Colonic mucosa (tissue), 4 donors: ENCODE data around the gene PRKAG3. TPM values are rescaled to one million over a fixed set of nuclear protein-coding genes. Genes with fewer than 3 reads are reported as not detected.

ENCODE experiments used
- DNase-seq: peaks from one replicate; pipeline ENCODE4 v3.0.0-alpha.2; 2020
- H3K27ac ChIP-seq: fragments of 200-600 bp; one replicate; pipeline ENCODE4 v1.8.0; 2021
- H3K27me3 ChIP-seq: fragments of 200-600 bp; one replicate; pipeline ENCODE4 v1.8.0; 2021
- H3K36me3 ChIP-seq: fragments of 200-600 bp; one replicate; pipeline ENCODE4 v1.8.0; 2021
- H3K4me1 ChIP-seq: fragments of 200-600 bp; one replicate; pipeline ENCODE4 v1.8.0; 2021; ENCODE audit warnings: mild to moderate bottlenecking
- H3K4me3 ChIP-seq: fragments of 200-600 bp; one replicate; pipeline ENCODE4 v1.8.0; 2021
- H3K9ac ChIP-seq, 2 donors: one replicate each; pipeline ENCODE4 v1.7.0; 2013; ENCODE audit warnings: control low read depth in 2 of 2, low read depth in 2 of 2, low read length in 2 of 2
- H3K9me3 ChIP-seq: fragments of 200-600 bp; one replicate; pipeline ENCODE4 v1.8.0; 2021
- CTCF ChIP-seq: fragments of 200-600 bp; IDR thresholded peaks from one replicate; pipeline ENCODE4 v1.8.0; 2022; ENCODE audit warnings: antibody characterized with exemption, mild to moderate bottlenecking
- intact Hi-C: fragments of 100-400 bp; cut with DNase I; formaldehyde crosslinking; loops from one replicate; pipeline ENCODE4 v1.14.1; 2022
- total RNA-seq, 2 donors: library from RNA; stranded (reverse); fragmentation: NEBNext Ultra II Directional in 1 of 2; extraction: Animal tissue kit (Norgen Biotek cat#: 25700) in 1 of 2; gene quantifications; one replicate each; pipeline ENCODE4 v1.2.1, GENCODE V29; 2021
- donor health status: healthy.
- donor health status: DM: no; HTN: no; CAD: no.
- donor health status: DM: no; HTN: no; CAD: no.

PRKAG3 gene
- total RNA-seq, 2 donors from 2014 or later, result not detected

GRCh38 chr2:218858138-218858445 is 26.5 kb upstream of the PRKAG3 start:
- DNase-seq, result no peak
- intact Hi-C loops, result no loop called here
- Histone ChIP-seq H3K4me1 (no peaks in the 10 kb centered on the region), H3K27ac (no peak overlapping the region), H3K4me3 (no peak overlapping the region), H3K9me3 (no peaks in the 10 kb centered on the region), H3K36me3 (no peaks in the 10 kb centered on the region), H3K9ac (no peak overlapping the region), H3K27me3 (peaks cover 65% of the 10 kb centered on the region)
- TF ChIP-seq CTCF, result no peak

GRCh38 chr2:218857371-218858137 is 26.0 kb upstream of the PRKAG3 start:
- no peak overlapping the region for H3K9ac ChIP-seq
- H3K9me3 ChIP-seq, result no peaks in the 10 kb centered on the region
- no peak overlapping the region for H3K27ac ChIP-seq
- TF ChIP-seq CTCF, result no peak
- no peak for DNase-seq
- H3K36me3 ChIP-seq, result no peaks in the 10 kb centered on the region
- peaks cover 66% of the 10 kb centered on the region for H3K27me3 ChIP-seq
- intact Hi-C loops, result no loop called here
- H3K4me1 ChIP-seq, result no peaks in the 10 kb centered on the region
- no peak overlapping the region for H3K4me3 ChIP-seq

GRCh38 chr2:218856896-218857243 is 25.3 kb upstream of the PRKAG3 start:
- Histone ChIP-seq H3K27ac (no peak overlapping the region), H3K9ac (no peak overlapping the region), H3K4me1 (no peaks in the 10 kb centered on the region), H3K4me3 (no peak overlapping the region), H3K9me3 (no peaks in the 10 kb centered on the region), H3K27me3 (peaks cover 61% of the 10 kb centered on the region), H3K36me3 (no peaks in the 10 kb centered on the region)
- no peak for TF ChIP-seq CTCF
- intact Hi-C loops, result no loop called here
- no peak for DNase-seq

- no peaks in the 10 kb centered on the region for H3K36me3 ChIP-seq
- H3K4me3 ChIP-seq, result no peak overlapping the region
- no peaks in the 10 kb centered on the region for H3K9me3 ChIP-seq
- H3K9ac ChIP-seq, result no peak overlapping the region
- intact Hi-C loops, result no loop called here
- H3K27me3 ChIP-seq, result peaks cover 55% of the 10 kb centered on the region
- TF ChIP-seq CTCF, result no peak
- no peak for DNase-seq
- H3K4me1 ChIP-seq, result no peaks in the 10 kb centered on the region
- no peak overlapping the region for H3K27ac ChIP-seq
These were observed 24.7 kb upstream of the PRKAG3 start for GRCh38 chr2:218856167-218856895.

- no peak overlapping the region for H3K27ac ChIP-seq
- no peaks in the 10 kb centered on the region for H3K9me3 ChIP-seq
- no peak for TF ChIP-seq CTCF
- no peak overlapping the region for H3K4me3 ChIP-seq
- H3K9ac ChIP-seq, result no peak overlapping the region
- H3K27me3 ChIP-seq, result peaks cover 48% of the 10 kb centered on the region
- no peak for DNase-seq
- intact Hi-C loops, result no loop called here
- no peaks in the 10 kb centered on the region for H3K4me1 ChIP-seq
- no peaks in the 10 kb centered on the region for H3K36me3 ChIP-seq
These were observed 23.9 kb upstream of the PRKAG3 start for GRCh38 chr2:218855305-218856166.
